Suprapubic skin (tissue), 4 donors: ENCODE measurements around the gene TFCP2L1. TPM values are rescaled to one million over a fixed set of nuclear protein-coding genes. Genes with fewer than 3 reads are reported as not detected.

Experiments
- DNase-seq, 2 donors: peaks; one replicate each; pipeline ENCODE4 v3.0.0-alpha.2; 2019; ENCODE audit warnings: low spot score in 2 of 2
- H3K27ac ChIP-seq: fragments of 200-600 bp; sonication (generic); one replicate; pipeline ENCODE4 v1.5.1; 2019
- H3K27me3 ChIP-seq: fragments of 200-600 bp; sonication (generic); one replicate; pipeline ENCODE4 v1.5.1; 2019
- H3K36me3 ChIP-seq: fragments of 200-600 bp; sonication (generic); one replicate; pipeline ENCODE4 v1.5.1; 2019
- H3K4me1 ChIP-seq: fragments of 200-600 bp; sonication (generic); one replicate; pipeline ENCODE4 v1.5.1; 2019
- H3K4me3 ChIP-seq: fragments of 200-600 bp; sonication (generic); one replicate; pipeline ENCODE4 v1.5.1; 2019; ENCODE audit warnings: mild to moderate bottlenecking
- H3K9me3 ChIP-seq: fragments of 200-600 bp; sonication (generic); one replicate; pipeline ENCODE4 v1.5.1; 2019
- EP300 ChIP-seq: sonication (generic); formaldehyde crosslinking; IDR thresholded peaks from one replicate; pipeline ENCODE4 v1.6.1; 2017; ENCODE audit warnings: antibody characterized with exemption
- POLR2A ChIP-seq, 2 donors: fragments of 450-650 bp; IDR thresholded peaks; one replicate each; pipeline ENCODE4 v1.6.1; 2017; ENCODE audit warnings: antibody characterized with exemption in 2 of 2, mild to moderate bottlenecking in 2 of 2, moderate library complexity in 2 of 2
- POLR2AphosphoS5 ChIP-seq, 3 donors: sonication (generic); formaldehyde crosslinking; IDR thresholded peaks; one replicate each; pipeline ENCODE4 v1.6.1; 2017; ENCODE audit warnings: antibody characterized with exemption in 3 of 3
- WGBS: methylation state at CpG from one replicate; pipeline ENCODE4 v1.1.5; 2018; 5-methylcytosine and 5-hydroxymethylcytosine counted together
- total RNA-seq, 4 donors: library from RNA; depleted of rRNA; stranded (reverse); fragments of >200 nt; gene quantifications; one replicate each; pipeline ENCODE4 v1.1.0, GENCODE V29; 2016
- TF ChIP-seq, protein P1 (sequence below), 2 donors: fragments of 200-600 bp in 1 of 2; fragments of 450-650 bp in 1 of 2; sonication (generic) in 1 of 2; IDR thresholded peaks; one replicate each; pipeline ENCODE4 v1.5.1; 2016 to 2019; ENCODE audit warnings: antibody characterized with exemption in 2 of 2, mild to moderate bottlenecking in 1 of 2, moderate library complexity in 1 of 2

The TFCP2L1 gene
- total RNA-seq, 4 donors from 2014 or later: 33.5 to 64.1 (median 52.7) TPM

DNA sequence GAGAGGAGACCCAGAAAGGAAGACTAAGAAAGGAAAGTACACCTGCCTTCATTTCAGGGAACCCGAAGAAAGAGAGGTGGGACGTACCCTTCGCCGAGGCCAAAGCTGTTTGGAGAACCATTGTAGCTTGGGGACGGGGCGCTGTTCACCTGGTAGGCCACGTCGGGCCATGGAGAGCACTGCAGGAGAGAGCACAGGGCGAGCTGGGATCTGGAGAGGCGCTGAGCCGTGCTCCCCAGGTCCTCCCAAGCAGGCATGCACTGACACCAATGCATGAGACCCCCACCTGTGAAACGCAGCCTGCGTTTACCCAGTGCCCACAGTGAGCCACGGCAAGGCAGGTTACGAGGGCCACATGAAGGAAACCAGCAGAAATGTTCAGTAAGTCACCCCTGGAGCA, 45.5 kb downstream of the TFCP2L1 start:
- Histone ChIP-seq H3K4me3 (no peak overlapping the region), H3K27me3 (no peaks in the 10 kb centered on the region), H3K9me3 (no peaks in the 10 kb centered on the region), H3K4me1 (no peaks in the 10 kb centered on the region), H3K36me3 (peaks cover 64% of the 10 kb centered on the region), H3K27ac (no peak overlapping the region)
- DNase-seq: peak in 1 of 2 donors; percentile 44
- TF ChIP-seq POLR2A (IDR thresholded peaks at IDR 0.05): no peak
- TF ChIP-seq POLR2AphosphoS5 (IDR thresholded peaks at IDR 0.05): no peak
- WGBS: 90% methylated on average over 15 of the region's 15 CpGs

DNA sequence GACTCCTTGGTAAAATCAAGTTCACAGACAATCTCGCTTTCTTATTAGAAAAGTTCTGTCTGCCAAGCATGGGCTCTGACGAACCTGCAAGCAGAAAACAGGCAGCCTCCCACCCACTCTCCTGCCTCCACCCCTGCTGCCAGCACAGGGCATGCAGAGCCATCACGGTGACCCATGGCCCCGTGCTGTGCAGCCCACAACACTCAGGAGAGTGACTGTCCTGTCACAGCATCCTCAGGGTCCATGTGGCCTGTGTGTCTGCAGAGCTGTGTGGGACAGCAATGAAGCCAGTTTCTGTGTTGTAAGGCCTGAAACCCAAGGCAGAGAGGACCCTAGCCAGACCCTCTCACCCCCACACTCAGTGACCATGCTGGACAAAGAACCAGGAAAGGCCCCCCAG, 46.2 kb downstream of the TFCP2L1 start:
- TF ChIP-seq EP300 (no peak), POLR2A (IDR thresholded peaks at IDR 0.05) (no peak), POLR2AphosphoS5 (IDR thresholded peaks at IDR 0.05) (no peak)
- Histone ChIP-seq H3K27ac (no peak overlapping the region), H3K4me1 (no peaks in the 10 kb centered on the region), H3K4me3 (no peak overlapping the region), H3K36me3 (peaks cover 64% of the 10 kb centered on the region), H3K9me3 (no peaks in the 10 kb centered on the region), H3K27me3 (no peaks in the 10 kb centered on the region)
- DNase-seq: no peak
- 83% methylated on average over 4 of the region's 4 CpGs for WGBS

DNA sequence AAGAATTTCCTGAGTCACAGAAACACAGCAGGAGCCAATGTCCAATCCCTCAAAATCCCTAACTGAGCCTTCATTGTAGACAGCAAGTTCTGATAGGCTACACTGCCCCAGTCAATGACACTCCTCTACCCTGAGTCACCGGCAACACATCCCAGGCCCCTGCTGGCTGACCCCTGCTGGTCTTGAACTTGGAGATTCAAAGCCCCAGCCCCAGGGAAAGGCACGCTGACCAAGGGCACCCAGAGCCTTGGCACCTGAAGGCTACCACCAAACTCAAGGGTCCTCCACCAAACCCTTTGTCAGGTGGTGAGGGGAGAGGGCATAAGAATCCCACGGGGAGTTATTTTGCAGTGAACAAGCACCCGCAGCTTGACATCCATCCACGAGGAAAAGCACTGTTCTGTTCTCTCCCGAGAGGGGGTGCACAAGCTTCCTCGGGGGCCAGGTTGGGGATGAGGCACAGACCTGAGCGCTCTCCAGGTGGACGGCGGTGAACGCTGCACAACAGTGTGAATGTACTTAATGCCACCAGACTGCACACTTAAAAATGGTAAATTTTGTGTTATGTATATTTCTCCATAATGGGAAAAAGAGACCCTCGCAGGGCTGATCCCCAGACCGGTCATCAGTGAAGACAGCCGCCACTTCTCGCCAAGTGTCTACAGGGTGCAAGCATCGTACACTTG, 46.9 kb downstream of the TFCP2L1 start:
- H3K36me3 ChIP-seq: peaks cover 68% of the 10 kb centered on the region
- no peak overlapping the region for H3K27ac ChIP-seq
- DNase-seq: no peak
- no peak overlapping the region for H3K4me3 ChIP-seq
- TF ChIP-seq EP300: no peak
- no peak for TF ChIP-seq POLR2A (IDR thresholded peaks at IDR 0.05)
- TF ChIP-seq, protein P1, sequence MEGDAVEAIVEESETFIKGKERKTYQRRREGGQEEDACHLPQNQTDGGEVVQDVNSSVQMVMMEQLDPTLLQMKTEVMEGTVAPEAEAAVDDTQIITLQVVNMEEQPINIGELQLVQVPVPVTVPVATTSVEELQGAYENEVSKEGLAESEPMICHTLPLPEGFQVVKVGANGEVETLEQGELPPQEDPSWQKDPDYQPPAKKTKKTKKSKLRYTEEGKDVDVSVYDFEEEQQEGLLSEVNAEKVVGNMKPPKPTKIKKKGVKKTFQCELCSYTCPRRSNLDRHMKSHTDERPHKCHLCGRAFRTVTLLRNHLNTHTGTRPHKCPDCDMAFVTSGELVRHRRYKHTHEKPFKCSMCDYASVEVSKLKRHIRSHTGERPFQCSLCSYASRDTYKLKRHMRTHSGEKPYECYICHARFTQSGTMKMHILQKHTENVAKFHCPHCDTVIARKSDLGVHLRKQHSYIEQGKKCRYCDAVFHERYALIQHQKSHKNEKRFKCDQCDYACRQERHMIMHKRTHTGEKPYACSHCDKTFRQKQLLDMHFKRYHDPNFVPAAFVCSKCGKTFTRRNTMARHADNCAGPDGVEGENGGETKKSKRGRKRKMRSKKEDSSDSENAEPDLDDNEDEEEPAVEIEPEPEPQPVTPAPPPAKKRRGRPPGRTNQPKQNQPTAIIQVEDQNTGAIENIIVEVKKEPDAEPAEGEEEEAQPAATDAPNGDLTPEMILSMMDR (IDR thresholded peaks at IDR 0.05): no peak
- H3K27me3 ChIP-seq: no peaks in the 10 kb centered on the region
- H3K9me3 ChIP-seq: no peaks in the 10 kb centered on the region
- 94% methylated on average over 15 of the region's 16 CpGs for WGBS
- H3K4me1 ChIP-seq: no peaks in the 10 kb centered on the region

DNA sequence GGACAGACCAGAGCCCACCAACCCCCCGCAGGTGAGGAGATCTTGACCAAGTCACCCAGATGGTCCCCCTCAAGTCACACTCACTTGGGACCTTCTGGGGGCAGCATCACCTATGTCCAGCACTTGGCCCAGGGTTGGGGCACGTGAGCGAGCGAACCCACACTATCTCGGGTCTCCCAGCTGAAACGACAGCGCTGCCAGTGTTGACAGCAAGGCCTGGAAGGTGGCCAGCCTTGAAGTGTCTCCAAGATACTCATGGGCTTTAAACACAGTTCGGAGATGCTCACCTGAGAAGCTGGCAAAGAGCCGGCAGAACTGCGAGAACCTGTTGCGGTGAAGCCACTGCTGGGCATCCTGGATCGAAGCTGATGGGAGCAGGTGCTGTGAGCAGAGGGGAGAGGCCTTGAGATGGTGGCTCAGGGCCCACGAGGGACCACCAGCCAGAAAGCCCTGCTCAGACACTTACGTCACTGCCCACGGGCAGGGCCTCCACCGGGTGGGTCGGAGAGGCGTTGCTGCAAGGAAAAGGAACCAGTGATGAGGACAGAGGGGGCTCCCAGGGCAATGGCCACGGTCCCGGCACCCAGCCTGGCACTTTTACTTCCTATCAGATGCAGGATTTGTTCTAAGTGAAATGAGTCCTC, 47.5 kb downstream of the TFCP2L1 start:
- WGBS: 95% methylated on average over 15 of the region's 20 CpGs
- no peak overlapping the region for H3K4me3 ChIP-seq
- peaks cover 70% of the 10 kb centered on the region for H3K36me3 ChIP-seq
- no peak for DNase-seq
- H3K9me3 ChIP-seq: no peaks in the 10 kb centered on the region
- no peak overlapping the region for H3K27ac ChIP-seq
- TF ChIP-seq, protein P1 (IDR thresholded peaks at IDR 0.05): no peak
- no peak for TF ChIP-seq POLR2A (IDR thresholded peaks at IDR 0.05)
- TF ChIP-seq EP300: no peak
- no peak for TF ChIP-seq POLR2AphosphoS5 (IDR thresholded peaks at IDR 0.05)
- no peaks in the 10 kb centered on the region for H3K27me3 ChIP-seq
- H3K4me1 ChIP-seq: no peaks in the 10 kb centered on the region

DNA sequence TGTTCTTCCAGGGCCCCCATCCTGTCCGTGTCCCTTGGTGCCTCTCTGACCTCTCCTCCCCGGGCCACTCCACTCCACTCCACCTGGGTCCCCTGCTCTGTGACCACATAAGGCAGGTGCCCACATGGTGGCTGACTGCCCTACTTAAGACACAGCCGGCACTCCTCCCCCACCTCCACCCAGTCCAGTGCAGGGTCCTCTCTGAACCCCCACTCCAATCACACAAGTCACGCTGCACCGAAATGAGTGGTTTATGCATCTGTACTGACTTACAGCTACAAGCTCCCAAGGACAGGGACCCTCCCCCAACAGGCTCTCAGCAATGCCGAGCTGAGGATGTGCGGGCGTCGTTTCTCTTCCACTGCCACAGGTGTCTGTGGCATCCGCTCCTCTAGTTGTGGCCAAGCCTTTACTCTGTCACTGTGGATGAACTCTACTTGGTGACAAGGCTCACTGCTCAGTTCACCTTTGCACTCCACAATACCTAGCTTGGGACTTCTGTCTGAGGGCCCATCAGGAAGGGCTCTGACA, 48.3 kb downstream of the TFCP2L1 start:
- Histone ChIP-seq H3K9me3 (no peaks in the 10 kb centered on the region), H3K4me3 (no peak overlapping the region), H3K27ac (no peak overlapping the region), H3K4me1 (no peaks in the 10 kb centered on the region), H3K27me3 (no peaks in the 10 kb centered on the region), H3K36me3 (peaks cover 74% of the 10 kb centered on the region)
- no peak for DNase-seq
- TF ChIP-seq EP300 (no peak), POLR2AphosphoS5 (IDR thresholded peaks at IDR 0.05) (no peak), POLR2A (IDR thresholded peaks at IDR 0.05) (no peak)
- TF ChIP-seq, protein P1 (IDR thresholded peaks at IDR 0.05): no peak
- 96% methylated on average over 10 of the region's 10 CpGs for WGBS

DNA sequence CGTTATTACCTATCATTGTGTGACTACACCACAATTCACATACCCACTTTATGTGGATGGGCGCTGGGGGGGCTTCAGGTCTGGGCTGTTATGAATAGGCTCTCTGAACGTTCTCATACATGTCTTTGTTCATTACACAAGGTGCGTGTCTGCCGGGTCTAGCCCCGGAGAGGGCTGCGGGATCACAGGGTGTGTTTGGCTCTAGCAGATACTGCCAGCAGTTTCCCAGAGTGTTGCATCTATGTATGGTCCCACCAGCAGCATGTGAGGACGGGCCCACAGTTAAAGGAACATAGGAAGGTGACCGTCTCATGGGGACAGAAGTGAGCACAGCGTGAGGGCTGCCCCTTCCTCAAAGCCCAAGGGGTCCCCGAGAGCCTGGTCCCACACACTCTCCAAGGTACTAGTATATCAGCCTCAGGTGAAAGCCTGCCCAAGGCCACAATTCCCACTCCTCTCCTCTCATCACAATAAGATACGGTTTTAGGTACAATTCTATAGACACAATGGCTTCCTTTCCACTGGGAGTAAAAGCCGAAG, 48.8 kb downstream of the TFCP2L1 start:
- TF ChIP-seq POLR2A (IDR thresholded peaks at IDR 0.05): no peak
- TF ChIP-seq, protein P1 (IDR thresholded peaks at IDR 0.05): no peak
- H3K4me1 ChIP-seq: no peaks in the 10 kb centered on the region
- no peak overlapping the region for H3K4me3 ChIP-seq
- 91% methylated on average over 13 of the region's 13 CpGs for WGBS
- no peak overlapping the region for H3K27ac ChIP-seq
- DNase-seq: no peak
- peaks cover 76% of the 10 kb centered on the region for H3K36me3 ChIP-seq
- no peaks in the 10 kb centered on the region for H3K27me3 ChIP-seq
- no peaks in the 10 kb centered on the region for H3K9me3 ChIP-seq
